GM12892 (cell line): ENCODE measurements around the gene TMPRSS3.

Experiments
- POLR2A ChIP-seq: IDR thresholded peaks from 2 replicates; pipeline ENCODE4 v1.6.1; 2011; ENCODE audit warnings: low read depth, low read length, control low read depth
- POLR2AphosphoS5 ChIP-seq: IDR thresholded peaks from 2 replicates; pipeline ENCODE4 v1.6.1; 2011; ENCODE audit warnings: low read depth, low read length, control low read depth
- TAF1 ChIP-seq: IDR thresholded peaks from 2 replicates; pipeline ENCODE4 v1.6.1; 2011; ENCODE audit warnings: low read depth, mild to moderate bottlenecking, control low read depth, low read length, borderline replicate concordance

DNA sequence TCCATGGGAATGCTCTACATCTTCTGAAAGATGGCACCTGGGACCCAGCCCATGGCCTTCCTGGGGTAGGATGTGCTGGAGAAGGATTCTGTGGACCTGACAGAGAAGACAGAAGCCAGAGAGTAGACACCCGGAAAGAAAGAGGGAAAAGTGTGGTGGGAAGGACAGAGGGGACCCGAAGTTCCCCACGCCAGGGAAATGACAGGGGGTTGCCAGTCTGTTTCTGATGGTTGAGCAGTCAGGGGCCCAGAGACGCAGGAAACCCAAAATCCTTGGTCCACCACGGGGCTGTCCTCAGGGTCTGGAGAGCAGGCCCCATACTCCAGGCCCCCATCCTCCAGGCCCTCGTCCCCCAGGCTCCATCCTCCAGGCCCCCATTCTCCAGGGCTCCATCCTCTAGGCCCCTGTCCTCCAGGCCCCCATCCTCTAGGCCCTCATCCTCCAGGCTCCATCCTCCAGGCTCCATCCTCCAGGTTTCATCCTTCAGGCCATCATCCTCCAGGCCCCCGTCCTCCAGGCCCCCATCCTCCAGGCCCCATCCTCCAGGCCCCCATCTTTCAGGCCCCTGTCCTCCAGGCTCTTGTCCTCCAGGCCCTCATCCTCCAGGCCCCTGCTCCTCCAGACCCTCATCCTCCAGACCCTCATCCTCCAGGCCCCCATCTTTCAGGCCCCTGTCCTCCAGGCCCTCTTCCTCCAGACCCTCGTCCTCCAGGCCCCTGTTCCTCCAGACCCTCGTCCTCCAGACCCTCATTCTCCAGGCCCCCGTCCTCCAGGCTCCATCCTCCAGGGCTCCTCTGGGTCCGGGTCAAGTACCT is 44.0 kb downstream of the TMPRSS3 start:
- no peak for TF ChIP-seq POLR2A
- no peak for TF ChIP-seq POLR2AphosphoS5
- no peak for TF ChIP-seq TAF1
